ENCODE data around the gene SUN1.
"Not testable (repeated sequence)": the region's sequence is repeated elsewhere in the genome, so short reads cannot be mapped to it uniquely, and the experiment has no call there.

Gene SUN1

GRCh38 chr7:857661-858060 is 25.4 kb downstream of the SUN1 start:
- DNase-seq, result no peak

GRCh38 chr7:859359-860030 is 27.2 kb downstream of the SUN1 start:
- no peak for DNase-seq

DNA sequence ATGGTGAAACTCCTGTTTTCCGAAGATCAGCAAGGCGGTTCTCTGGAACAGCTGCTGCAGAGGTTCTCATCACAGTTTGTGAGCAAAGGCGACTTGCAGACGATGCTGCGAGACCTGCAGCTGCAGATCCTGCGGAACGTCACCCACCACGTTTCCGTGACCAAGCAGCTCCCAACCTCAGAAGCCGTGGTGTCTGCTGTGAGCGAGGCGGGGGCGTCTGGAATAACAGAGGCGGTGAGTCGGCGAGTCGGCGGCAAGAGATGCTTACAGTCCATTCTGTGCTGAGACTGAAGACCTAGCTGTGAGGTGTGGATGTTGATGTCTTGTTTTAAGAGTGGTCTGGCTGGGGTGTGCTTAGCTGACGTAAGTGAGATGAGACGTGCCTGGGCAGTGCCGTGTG is 27.9 kb downstream of the SUN1 start:
- DNase-seq, result no peak

- no peak for DNase-seq
Observed at GRCh38 chr7:861222-861621, 28.9 kb downstream of the SUN1 start.

GRCh38 chr7:862157-862556 is 29.9 kb downstream of the SUN1 start:
- DNase-seq, result no peak

DNA sequence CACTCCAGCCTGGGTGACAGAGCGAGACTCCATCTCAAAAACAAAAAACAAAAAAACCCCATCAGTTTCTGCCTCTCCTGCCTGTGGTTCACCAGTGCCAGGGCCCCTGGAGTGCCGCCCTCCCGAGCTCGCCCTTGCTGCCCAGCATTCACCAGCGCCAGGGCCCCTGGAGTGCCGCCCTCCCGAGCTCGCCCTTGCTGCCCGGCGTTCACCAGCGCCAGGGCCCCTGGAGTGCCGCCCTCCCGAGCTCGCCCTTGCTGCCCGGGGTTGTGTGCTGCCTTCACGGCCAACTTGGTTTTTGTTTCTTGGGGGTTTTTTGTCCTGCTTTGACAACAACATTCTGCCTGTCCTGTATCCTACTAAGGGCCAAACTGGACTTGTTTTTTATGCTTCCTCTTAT is 30.8 kb downstream of the SUN1 start:
- no peak for DNase-seq

GRCh38 chr7:865921-866320 is 33.6 kb downstream of the SUN1 start:
- no peak for DNase-seq

DNA sequence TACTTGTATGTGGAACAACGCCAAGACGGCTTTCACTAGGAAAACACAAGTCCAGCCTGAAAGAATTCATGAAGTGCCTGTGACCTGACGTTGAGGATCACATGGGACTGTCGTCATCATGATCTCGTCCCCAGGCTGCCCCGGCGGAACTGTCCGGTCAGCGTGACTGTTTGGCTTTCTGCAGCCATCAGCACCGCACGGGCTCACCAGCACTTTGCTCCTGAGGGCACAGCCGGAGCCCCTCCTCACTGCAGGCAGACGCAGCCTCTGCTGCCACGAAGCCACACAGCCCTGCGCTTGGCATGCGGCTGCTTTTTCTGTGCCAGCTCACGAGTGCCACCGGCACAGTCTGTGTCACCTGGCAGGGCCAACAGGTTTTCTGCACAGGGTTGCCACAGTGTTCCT is 34.7 kb downstream of the SUN1 start:
- DNase-seq, result no peak

GRCh38 chr7:867406-868188 is 35.3 kb downstream of the SUN1 start:
- DNase-seq, result no peak

- no peak for DNase-seq
Observed at GRCh38 chr7:868189-868486, 35.9 kb downstream of the SUN1 start.

DNA sequence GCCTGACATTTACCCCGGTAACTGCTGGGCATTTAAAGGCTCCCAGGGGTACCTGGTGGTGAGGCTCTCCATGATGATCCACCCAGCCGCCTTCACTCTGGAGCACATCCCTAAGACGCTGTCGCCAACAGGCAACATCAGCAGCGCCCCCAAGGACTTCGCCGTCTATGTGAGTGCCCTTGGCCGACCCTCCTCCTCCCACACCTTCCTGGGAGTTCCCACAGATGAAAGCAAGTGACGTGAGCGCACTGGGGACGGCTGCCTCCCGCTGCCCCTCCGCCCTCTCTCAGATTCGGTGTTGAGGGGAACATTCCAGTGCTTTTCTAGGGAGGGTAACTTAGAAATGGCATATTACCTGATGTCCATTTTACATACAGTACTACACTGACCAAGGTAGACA is 37.1 kb downstream of the SUN1 start:
- DNase-seq, result no peak

GRCh38 chr7:871900-872537 is 39.7 kb downstream of the SUN1 start:
- no peak for DNase-seq

- not testable (repeated sequence) for DNase-seq
Observed at GRCh38 chr7:872685-873084, 40.4 kb downstream of the SUN1 start.

- peak; percentile 77 for DNase-seq
Observed at GRCh38 chr7:873367-874002, 41.2 kb downstream of the SUN1 start.

DNA sequence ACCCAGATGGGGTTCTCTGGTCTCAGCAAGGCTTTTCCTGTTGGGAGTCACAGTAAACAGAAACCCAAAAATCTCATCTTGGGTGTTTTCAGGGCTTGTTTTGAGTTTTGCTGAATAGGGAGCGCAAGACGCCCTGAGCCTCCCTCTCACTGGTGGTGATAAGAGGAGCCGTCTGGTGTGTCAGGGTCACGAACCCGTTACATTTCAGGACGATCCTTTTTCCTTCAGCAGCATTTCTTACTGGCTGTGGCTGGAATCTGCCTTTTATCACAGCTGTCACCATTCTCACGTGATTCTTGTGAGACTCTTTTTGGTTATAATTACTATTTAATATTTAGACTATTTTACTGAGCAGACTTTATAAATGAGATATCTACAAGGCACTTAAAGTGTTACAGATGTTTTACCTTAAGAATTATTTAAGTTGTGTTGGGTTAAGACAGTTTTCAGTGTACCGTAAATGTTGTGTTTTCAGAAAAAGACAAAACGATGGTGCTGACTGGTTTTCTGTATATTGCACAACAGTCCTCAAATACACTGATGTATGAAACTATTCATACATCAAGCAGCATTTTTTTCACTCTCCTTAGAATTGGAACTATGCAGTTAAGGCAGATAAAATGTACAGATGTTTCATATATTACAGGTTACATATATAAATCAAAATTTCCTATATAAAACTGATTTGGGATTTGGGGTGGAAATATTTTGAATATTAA is 41.9 kb downstream of the SUN1 start:
- no peak for DNase-seq

- DNase-seq, result no peak
Observed at GRCh38 chr7:875051-875450, 42.8 kb downstream of the SUN1 start.

GRCh38 chr7:875476-876076 is 43.3 kb downstream of the SUN1 start:
- no peak for DNase-seq

GRCh38 chr7:876077-876971 is 44.0 kb downstream of the SUN1 start, which contains the start of gene GET4:
Gene GET4 (plus strand): TSS chr7:876554. CDS start chr7:876646, 92 bp downstream.
- peak; percentile 90 for DNase-seq

GRCh38 chr7:876972-877311 is 44.7 kb downstream of the SUN1 start:
- DNase-seq, result peak; percentile 16

DNA sequence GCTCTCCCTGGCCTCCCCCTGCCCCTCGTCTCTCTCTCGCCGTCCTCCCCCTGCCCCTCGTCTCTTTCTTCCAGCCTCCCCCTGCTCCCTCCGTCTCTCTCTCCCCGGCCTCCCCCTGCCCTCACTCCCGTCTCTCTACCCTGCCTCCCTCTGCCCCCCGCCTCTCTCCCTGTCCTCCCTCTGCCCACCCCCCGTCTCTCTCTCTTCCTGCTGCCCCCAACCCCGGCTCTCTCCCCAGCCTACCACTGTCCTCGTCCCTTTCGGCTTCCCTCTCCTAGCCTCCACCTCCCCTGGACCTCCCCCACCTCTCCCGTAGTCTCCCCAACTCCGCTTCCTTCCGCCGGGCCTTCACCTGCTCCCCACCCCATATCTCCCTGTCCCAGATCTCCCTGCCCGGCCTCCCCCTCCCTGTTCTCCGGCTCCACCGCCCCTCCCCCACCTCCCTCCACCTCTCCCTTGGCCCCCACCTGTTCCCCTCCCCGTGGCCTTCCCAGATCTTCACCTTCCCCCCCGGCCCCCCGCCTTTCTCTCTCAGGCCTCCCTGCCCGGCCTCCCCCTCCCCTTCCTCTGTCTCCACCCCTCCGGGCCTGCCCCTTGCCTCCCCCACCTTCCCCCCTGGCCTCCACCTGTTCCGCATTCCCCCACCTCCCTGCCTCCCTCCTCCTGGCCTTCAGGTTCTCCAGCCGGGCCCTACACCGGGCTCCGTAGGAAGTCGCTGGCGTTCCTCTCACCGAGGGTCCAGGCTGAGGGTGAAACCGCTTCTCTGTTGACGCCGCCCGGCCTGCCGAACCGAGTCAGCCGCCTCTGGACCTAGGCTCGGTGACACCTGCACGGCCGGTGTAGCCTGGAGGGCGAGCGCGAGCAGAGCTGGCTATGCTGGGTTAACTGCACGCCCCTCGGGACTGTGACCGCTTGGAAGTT is 45.3 kb downstream of the SUN1 start:
- DNase-seq, result no peak

GRCh38 chr7:879093-879492 is 46.8 kb downstream of the SUN1 start:
- DNase-seq, result no peak

Data from DMS 273 treated with DMSO at 0.1 percent for 48 hours (cell line).